ENCODE data around the gene AGTRAP. TPM values are rescaled to one million over a fixed set of nuclear protein-coding genes. Genes with fewer than 3 reads are reported as not detected.

Gene AGTRAP
- polyA plus RNA-seq, 3 donors = 420 to 938 (median 842) TPM

DNA sequence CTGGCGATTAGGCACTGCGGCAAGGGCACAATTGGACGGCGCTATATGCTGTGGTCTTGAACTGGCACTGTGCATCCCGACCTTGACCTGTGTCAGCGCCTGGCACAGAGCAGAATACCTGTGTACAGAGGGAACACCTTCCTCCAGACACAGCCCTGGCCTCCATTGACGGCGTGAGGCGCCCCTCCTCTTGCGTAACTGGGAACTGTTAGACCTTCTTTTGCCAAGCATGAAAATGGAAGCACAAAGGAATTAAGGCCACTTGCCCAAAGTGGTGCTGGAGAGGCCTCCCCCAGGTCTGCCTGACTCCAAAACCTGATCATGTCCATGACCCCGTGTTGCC is 6.8 kb upstream of the AGTRAP start:
- H3K4me1 Mint-ChIP-seq = peaks cover 92% of the 10 kb centered on the region
- peak overlapping the region in 1 of 2 donors; percentile 88 for H3K4me3 Mint-ChIP-seq
- H3K9me3 Mint-ChIP-seq = peaks cover 0 to 5% (median 0%) of the 10 kb centered on the region in 7 donors
- Histone ChIP-seq H3K4me3 (replicated peaks in 1 of 3; ENCODE audit: low read depth in 2 of 3, low read length in 3 of 3) (peak overlapping the region in 1 of 3 experiments; percentile 72), H3K36me3 (replicated peaks in 1 of 2; ENCODE audit: control insufficient read depth in 1 of 2, insufficient read depth in 2 of 2, low read length in 2 of 2) (no peaks in the 10 kb centered on the region), H3K79me2 (ENCODE audit: insufficient read depth, low read length) (peaks cover 3% of the 10 kb centered on the region), H3K9me3 (replicated peaks in 1 of 2; ENCODE audit: control insufficient read depth in 1 of 2, insufficient read depth in 1 of 2, low read length in 2 of 2) (no peaks in the 10 kb centered on the region), H2AFZ (ENCODE audit: insufficient read depth, low read depth, low read length, poor library complexity, severe bottlenecking) (no peak overlapping the region), H3K27me3 (ENCODE audit: control insufficient read depth in 2 of 2, insufficient read depth in 2 of 2, low read length in 2 of 2) (no peaks in the 10 kb centered on the region), H3K4me2 (replicated peaks; ENCODE audit: extremely low read depth, low read length, poor library complexity, severe bottlenecking) (peak overlapping the region; percentile 75), H3K9ac (ENCODE audit: insufficient read depth, low read length, poor library complexity, severe bottlenecking) (peak overlapping the region; percentile 30), H4K20me1 (ENCODE audit: insufficient read depth, low read length) (no peaks in the 10 kb centered on the region), H3K4me1 (ENCODE audit: control insufficient read depth in 1 of 2, insufficient read depth in 2 of 2, low read length in 2 of 2) (peaks cover 95 to 98% of the 10 kb centered on the region in 2 donors), H3K27ac (ENCODE audit: low read depth in 1 of 2, low read length in 2 of 2) (peak overlapping the region; percentile 74 to 87)
- intact Hi-C loops (cut with micrococcal nuclease) = no loop called here
- TF ChIP-seq, protein P1, sequence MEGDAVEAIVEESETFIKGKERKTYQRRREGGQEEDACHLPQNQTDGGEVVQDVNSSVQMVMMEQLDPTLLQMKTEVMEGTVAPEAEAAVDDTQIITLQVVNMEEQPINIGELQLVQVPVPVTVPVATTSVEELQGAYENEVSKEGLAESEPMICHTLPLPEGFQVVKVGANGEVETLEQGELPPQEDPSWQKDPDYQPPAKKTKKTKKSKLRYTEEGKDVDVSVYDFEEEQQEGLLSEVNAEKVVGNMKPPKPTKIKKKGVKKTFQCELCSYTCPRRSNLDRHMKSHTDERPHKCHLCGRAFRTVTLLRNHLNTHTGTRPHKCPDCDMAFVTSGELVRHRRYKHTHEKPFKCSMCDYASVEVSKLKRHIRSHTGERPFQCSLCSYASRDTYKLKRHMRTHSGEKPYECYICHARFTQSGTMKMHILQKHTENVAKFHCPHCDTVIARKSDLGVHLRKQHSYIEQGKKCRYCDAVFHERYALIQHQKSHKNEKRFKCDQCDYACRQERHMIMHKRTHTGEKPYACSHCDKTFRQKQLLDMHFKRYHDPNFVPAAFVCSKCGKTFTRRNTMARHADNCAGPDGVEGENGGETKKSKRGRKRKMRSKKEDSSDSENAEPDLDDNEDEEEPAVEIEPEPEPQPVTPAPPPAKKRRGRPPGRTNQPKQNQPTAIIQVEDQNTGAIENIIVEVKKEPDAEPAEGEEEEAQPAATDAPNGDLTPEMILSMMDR (IDR thresholded peaks at IDR 0.05) = no peak
- 58% methylated on average over 10 of the region's 11 CpGs for WGBS (ENCODE audit: insufficient coverage)
- peak in 1 of 3 donors; percentile 29 for DNase-seq
- H3K27ac Mint-ChIP-seq = peak overlapping the region; percentile 92 to 98 (median 98)
- H3K36me3 Mint-ChIP-seq = peaks cover 0 to 3% of the 10 kb centered on the region in 2 donors
- peaks cover 0 to 3% (median 0%) of the 10 kb centered on the region in 3 donors for H3K27me3 Mint-ChIP-seq (ENCODE audit: low read depth in 3 of 3)

DNA sequence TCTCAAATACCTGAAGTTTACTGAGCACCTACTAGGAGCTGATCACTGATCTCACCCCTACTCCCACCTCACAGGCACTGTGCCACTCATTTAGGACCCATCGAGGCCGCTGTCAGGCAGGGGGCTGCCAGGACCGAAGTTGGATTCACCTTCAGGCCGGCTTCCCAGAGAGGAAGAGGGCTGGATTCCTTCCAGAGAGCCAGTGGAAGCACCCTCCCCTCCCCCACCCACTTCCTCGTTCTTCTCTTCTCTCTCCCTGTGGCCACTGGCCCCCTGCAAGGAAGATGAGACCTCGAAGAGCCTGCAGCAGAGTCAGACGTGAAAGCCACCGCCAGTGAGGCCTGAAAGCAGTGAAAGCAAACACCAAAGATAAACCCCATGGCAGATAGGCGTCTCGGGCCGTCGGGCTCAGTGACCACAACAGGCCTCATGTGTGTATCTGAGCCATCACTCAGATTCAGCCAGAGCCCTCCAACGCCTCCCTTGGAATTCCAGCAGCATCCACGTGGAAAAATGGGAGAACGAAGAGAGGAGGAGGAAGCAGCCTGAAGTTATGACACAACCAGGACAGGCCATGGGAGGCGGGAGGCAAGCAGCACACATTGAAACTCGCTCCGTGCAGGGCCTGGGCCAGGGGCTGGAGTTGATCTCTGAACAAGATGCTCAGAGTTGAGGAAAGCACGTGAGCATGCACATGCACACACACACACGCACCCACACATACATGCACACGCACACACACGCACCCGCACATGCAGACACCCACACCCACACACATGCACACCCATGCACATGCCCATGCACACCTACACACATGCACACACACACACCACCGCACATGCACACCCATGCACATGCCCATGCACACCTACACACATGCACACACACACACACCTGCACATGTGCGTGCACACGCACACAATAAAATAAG is 6.2 kb upstream of the AGTRAP start:
- no peaks in the 10 kb centered on the region for H3K27me3 ChIP-seq (ENCODE audit: control insufficient read depth in 2 of 2, insufficient read depth in 2 of 2, low read length in 2 of 2)
- H4K20me1 ChIP-seq (ENCODE audit: insufficient read depth, low read length) = no peaks in the 10 kb centered on the region
- H3K4me2 ChIP-seq (replicated peaks; ENCODE audit: extremely low read depth, low read length, poor library complexity, severe bottlenecking) = peak overlapping the region; percentile 75
- Mint-ChIP-seq H3K9me3 (peaks cover 0 to 5% (median 0%) of the 10 kb centered on the region in 7 donors), H3K36me3 (peaks cover 0 to 3% of the 10 kb centered on the region in 2 donors), H3K27me3 (ENCODE audit: low read depth in 3 of 3) (peaks cover 0 to 3% (median 0%) of the 10 kb centered on the region in 3 donors), H3K4me3 (peak overlapping the region; percentile 65 to 88), H3K27ac (peak overlapping the region; percentile 92 to 98 (median 98)), H3K4me1 (peaks cover 90% of the 10 kb centered on the region)
- H3K4me1 ChIP-seq (ENCODE audit: control insufficient read depth in 1 of 2, insufficient read depth in 2 of 2, low read length in 2 of 2) = peaks cover 89 to 93% of the 10 kb centered on the region in 2 donors
- WGBS (ENCODE audit: insufficient coverage) = 12% methylated on average over 16 of the region's 26 CpGs
- H3K27ac ChIP-seq (ENCODE audit: low read depth in 1 of 2, low read length in 2 of 2) = peak overlapping the region; percentile 74 to 87
- no peak overlapping the region for H2AFZ ChIP-seq (ENCODE audit: insufficient read depth, low read depth, low read length, poor library complexity, severe bottlenecking)
- DNase-seq = peak in 2 of 3 donors; percentile 50 to 58
- H3K36me3 ChIP-seq (replicated peaks in 1 of 2; ENCODE audit: control insufficient read depth in 1 of 2, insufficient read depth in 2 of 2, low read length in 2 of 2) = no peaks in the 10 kb centered on the region
- TF ChIP-seq, protein P1 (IDR thresholded peaks at IDR 0.05) = no peak
- H3K4me3 ChIP-seq (replicated peaks in 1 of 3; ENCODE audit: low read depth in 2 of 3, low read length in 3 of 3) = peak overlapping the region in 2 of 3 experiments; percentile 17 to 72
- H3K9me3 ChIP-seq (replicated peaks in 1 of 2; ENCODE audit: control insufficient read depth in 1 of 2, insufficient read depth in 1 of 2, low read length in 2 of 2) = no peaks in the 10 kb centered on the region
- intact Hi-C loops (cut with micrococcal nuclease) = loop anchor here in 1 of 2 donors (10.0 kb wide), 1 partner anchor 65 kb away; no protein-coding TSS in a partner anchor
- peak overlapping the region; percentile 30 for H3K9ac ChIP-seq (ENCODE audit: insufficient read depth, low read length, poor library complexity, severe bottlenecking)
- H3K79me2 ChIP-seq (ENCODE audit: insufficient read depth, low read length) = peaks cover 7% of the 10 kb centered on the region

Data from CD14-positive monocyte (primary cell).